ENCODE measurements around the gene SARS2. TPM values are rescaled to one million over a fixed set of nuclear protein-coding genes. Genes with fewer than 3 reads are reported as not detected.

Gene SARS2, protein sequence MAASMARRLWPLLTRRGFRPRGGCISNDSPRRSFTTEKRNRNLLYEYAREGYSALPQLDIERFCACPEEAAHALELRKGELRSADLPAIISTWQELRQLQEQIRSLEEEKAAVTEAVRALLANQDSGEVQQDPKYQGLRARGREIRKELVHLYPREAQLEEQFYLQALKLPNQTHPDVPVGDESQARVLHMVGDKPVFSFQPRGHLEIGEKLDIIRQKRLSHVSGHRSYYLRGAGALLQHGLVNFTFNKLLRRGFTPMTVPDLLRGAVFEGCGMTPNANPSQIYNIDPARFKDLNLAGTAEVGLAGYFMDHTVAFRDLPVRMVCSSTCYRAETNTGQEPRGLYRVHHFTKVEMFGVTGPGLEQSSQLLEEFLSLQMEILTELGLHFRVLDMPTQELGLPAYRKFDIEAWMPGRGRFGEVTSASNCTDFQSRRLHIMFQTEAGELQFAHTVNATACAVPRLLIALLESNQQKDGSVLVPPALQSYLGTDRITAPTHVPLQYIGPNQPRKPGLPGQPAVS
- total RNA-seq: 10 to 100 TPM in 3 of 4 donors, 1 to 10 TPM in 1; 9.9 to 13.7 (median 11.9) TPM

DNA sequence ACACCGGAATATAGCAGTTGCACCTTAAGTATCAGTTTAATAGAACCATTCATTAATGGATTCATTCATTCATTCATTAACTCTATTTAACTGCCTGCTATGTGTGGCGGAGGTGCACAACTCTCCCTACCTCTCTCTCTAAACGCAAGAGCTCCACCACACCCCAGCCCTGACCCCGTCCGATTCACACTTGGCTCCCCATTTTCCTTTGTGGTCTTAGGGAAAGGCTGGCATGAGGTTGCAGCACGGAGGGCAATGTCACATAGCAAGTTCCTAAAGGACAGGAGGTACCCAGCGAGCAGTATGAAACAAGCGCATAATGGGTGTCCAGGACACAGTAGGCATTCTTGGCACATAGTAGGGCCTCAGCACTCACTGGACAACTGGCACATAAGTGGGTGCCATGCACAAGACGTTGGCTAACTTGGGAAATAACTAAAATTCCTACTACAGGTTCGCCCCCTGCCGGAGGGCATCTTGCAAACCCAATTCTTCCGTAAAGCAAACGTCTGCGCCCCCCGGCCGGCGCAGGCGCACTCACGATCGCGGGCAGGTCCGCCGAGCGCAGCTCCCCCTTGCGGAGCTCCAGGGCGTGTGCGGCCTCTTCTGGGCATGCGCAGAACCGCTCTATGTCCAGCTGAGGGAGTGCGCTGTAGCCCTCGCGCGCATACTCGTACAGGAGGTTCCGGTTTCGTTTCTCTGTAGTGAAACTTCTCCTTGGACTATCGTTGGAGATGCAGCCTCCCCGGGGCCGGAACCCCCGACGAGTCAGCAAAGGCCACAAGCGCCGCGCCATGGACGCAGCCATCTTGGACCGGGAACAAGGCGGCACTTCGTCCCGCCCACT lies at the start of gene SARS2:
Gene SARS2, minus strand, starts transcription at position 835 of the 847 bp plus-strand sequence. Its CDS starts 27 bp downstream, at position 808.
- peak within 1 kb of the TSS; percentile 51 to 71 for H3K4me3 ChIP-seq
- TF ChIP-seq, protein P1, sequence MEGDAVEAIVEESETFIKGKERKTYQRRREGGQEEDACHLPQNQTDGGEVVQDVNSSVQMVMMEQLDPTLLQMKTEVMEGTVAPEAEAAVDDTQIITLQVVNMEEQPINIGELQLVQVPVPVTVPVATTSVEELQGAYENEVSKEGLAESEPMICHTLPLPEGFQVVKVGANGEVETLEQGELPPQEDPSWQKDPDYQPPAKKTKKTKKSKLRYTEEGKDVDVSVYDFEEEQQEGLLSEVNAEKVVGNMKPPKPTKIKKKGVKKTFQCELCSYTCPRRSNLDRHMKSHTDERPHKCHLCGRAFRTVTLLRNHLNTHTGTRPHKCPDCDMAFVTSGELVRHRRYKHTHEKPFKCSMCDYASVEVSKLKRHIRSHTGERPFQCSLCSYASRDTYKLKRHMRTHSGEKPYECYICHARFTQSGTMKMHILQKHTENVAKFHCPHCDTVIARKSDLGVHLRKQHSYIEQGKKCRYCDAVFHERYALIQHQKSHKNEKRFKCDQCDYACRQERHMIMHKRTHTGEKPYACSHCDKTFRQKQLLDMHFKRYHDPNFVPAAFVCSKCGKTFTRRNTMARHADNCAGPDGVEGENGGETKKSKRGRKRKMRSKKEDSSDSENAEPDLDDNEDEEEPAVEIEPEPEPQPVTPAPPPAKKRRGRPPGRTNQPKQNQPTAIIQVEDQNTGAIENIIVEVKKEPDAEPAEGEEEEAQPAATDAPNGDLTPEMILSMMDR (IDR thresholded peaks at IDR 0.05): peak; percentile 98 to 99 (median 98)
- TF ChIP-seq EP300 (IDR thresholded peaks at IDR 0.05): no peak
- TF ChIP-seq POLR2AphosphoS5 (IDR thresholded peaks at IDR 0.05): peak; percentile 24
- TF ChIP-seq POLR2A (IDR thresholded peaks at IDR 0.05): peak in 1 of 2 donors; percentile 7
- H3K9me3 ChIP-seq: no peaks in the 10 kb centered on the region
- ATAC-seq: peak; percentile 92
- H3K27me3 ChIP-seq: no peaks in the 10 kb centered on the region
- H3K36me3 ChIP-seq: peaks cover 0 to 46% of the 10 kb centered on the region in 2 donors
- 9 to 10% methylated on average over 8 of the region's 49 CpGs for WGBS, 2 donors (ENCODE audit: low coverage in 1 of 2)
- H3K4me1 ChIP-seq: peaks cover 0 to 37% (median 10%) of the 10 kb centered on the region in 3 donors
- peak within 1 kb of the TSS; percentile 55 to 92 (median 85) for H3K27ac ChIP-seq

DNA sequence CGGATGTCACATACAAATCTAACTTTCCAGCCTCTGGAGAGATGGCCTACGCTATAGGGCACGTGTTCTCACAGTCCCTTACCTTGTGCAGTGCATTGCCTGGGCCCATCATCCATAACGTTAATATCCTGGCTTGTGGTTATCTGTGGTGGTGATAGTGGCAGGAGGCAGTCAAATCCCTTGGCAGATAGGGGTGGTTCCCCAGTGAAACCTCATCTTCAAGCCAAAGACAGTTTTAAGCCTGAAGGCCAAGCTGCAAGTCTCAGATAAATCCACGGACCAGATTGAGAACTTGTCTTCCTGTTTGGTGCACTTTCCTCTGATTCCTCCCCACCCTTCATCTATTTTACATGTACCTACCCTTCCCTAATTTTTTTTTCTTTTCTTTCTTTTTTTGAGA lies 49.2 kb upstream of the SARS2 start:
- ATAC-seq: no peak
- TF ChIP-seq, protein P1 (IDR thresholded peaks at IDR 0.05): no peak
- no peak for TF ChIP-seq POLR2A (IDR thresholded peaks at IDR 0.05)
- TF ChIP-seq POLR2AphosphoS5 (IDR thresholded peaks at IDR 0.05): no peak
- no peak for TF ChIP-seq EP300 (IDR thresholded peaks at IDR 0.05)
- Histone ChIP-seq H3K36me3 (no peaks in the 10 kb centered on the region), H3K4me1 (peaks cover 0 to 23% (median 7%) of the 10 kb centered on the region in 3 donors), H3K27me3 (no peaks in the 10 kb centered on the region), H3K27ac (no peak overlapping the region), H3K9me3 (no peaks in the 10 kb centered on the region), H3K4me3 (no peak overlapping the region)
- 86 to 100% methylated on average over 1 to 4 of the region's 5 CpGs for WGBS, 2 donors (ENCODE audit: low coverage in 1 of 2)

DNA sequence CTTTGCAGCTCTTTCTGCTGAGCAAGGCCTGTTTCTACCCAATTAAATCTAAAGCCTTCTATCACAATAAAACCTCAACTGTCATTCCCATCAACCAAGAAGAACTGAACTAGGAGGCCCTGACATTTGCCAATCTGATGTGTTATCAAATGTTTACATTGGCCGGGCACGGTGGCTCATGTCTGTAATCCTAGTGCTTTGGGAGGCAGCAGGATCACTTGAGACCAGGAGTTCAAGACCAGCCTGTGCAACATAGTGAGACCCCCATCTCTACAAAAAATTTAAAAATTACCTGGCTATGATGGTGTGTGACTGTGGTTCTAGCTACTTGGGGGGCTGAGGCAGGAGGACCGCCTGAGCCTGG lies 47.7 kb upstream of the SARS2 start:
- no peaks in the 10 kb centered on the region for H3K9me3 ChIP-seq
- H3K36me3 ChIP-seq: no peaks in the 10 kb centered on the region
- no peak overlapping the region for H3K4me3 ChIP-seq
- WGBS, 2 donors (ENCODE audit: low coverage in 1 of 2): 60% methylated on average over 1 of the region's 3 CpGs; no CpG with 5 or more reads in 1 of the 2 donors
- ATAC-seq: no peak
- no peak overlapping the region for H3K27ac ChIP-seq
- H3K27me3 ChIP-seq: no peaks in the 10 kb centered on the region
- H3K4me1 ChIP-seq: peaks cover 0 to 36% (median 7%) of the 10 kb centered on the region in 3 donors
- TF ChIP-seq EP300 (IDR thresholded peaks at IDR 0.05) (no peak), POLR2A (IDR thresholded peaks at IDR 0.05) (no peak), POLR2AphosphoS5 (IDR thresholded peaks at IDR 0.05) (no peak)
- TF ChIP-seq, protein P1 (IDR thresholded peaks at IDR 0.05): no peak

DNA sequence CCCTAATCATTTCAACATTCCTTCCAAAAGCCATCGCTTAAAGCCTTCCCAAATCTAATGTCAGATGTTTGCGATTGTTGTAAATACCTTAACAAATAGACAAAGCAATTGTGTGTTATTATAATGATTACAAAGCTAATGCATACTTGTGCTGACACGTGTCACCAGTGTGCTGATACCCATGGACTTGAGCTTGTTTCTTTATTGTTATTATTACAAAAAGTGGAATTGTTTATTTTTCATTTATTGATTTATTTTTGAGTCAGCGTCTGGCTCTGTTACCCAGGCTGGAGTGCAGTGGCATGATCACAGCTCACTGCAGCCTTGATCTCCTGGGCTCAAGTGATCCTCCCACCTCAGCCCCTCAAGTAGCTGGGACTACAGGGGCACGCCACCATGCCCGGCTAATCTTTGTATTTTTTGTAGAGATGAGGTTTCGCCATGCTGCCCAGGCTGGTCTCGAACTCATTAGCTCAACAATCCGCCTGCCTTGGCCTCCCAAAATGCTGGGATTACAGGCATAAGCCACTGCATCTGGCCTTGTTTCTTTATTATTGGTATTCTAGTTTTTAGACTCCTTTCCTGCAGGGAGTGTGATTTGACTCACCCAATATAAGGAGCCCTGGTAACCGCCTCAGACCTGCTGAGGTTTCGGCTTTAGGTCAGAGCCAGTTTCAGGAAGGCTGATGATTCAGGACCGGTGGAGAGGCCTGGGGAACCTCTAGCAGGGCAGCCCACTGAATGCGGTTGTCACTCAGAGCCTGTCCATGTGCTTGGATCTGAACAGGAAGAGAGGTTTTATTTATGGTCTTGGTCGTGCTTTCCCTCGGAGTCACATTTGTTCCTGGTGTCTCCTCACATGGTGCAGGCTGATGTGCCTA lies 47.1 kb upstream of the SARS2 start:
- no peak for ATAC-seq
- Histone ChIP-seq H3K36me3 (no peaks in the 10 kb centered on the region), H3K27ac (no peak overlapping the region), H3K9me3 (no peaks in the 10 kb centered on the region), H3K27me3 (no peaks in the 10 kb centered on the region), H3K4me3 (no peak overlapping the region), H3K4me1 (peaks cover 0 to 36% (median 7%) of the 10 kb centered on the region in 3 donors)
- TF ChIP-seq EP300 (IDR thresholded peaks at IDR 0.05) (no peak), POLR2A (IDR thresholded peaks at IDR 0.05) (no peak)
- TF ChIP-seq, protein P1 (IDR thresholded peaks at IDR 0.05): no peak
- 77 to 91% methylated on average over 9 of the region's 15 CpGs for WGBS, 2 donors (ENCODE audit: low coverage in 1 of 2)

All from gastroesophageal sphincter (tissue), 4 donors.